Measurements from ENCODE around the gene SLC39A3. TPM values are rescaled to one million over a fixed set of nuclear protein-coding genes. Genes with fewer than 3 reads are reported as not detected.

Gene SLC39A3
- total and polyA plus RNA-seq, 2 of the 8 experiments (the other 6 are each of a cell fraction or from before 2014, with no cell fraction given), result 33.0 to 52.9 TPM

GRCh38 chr19:2711875-2712205 lies 28.0 kb downstream of the SLC39A3 start:
- TF ChIP-seq POU5F1 (IDR thresholded peaks at IDR 0.05; ENCODE audit: low read depth, low read length) (no peak), SP4 (IDR thresholded peaks at IDR 0.05; ENCODE audit: low read length) (no peak), RBBP5 (IDR thresholded peaks at IDR 0.05; ENCODE audit: borderline replicate concordance, low read depth, low read length) (no peak), HDAC6 (IDR thresholded peaks at IDR 0.05; ENCODE audit: low read depth, low read length) (no peak), CHD2 (IDR thresholded peaks at IDR 0.05; ENCODE audit: low read length) (no peak), RXRA (IDR thresholded peaks at IDR 0.05; ENCODE audit: insufficient read depth, low read depth, low read length) (no peak), CBX8 (IDR thresholded peaks at IDR 0.05; ENCODE audit: borderline replicate concordance, low read depth, low read length) (no peak), SIX5 (IDR thresholded peaks at IDR 0.05; ENCODE audit: low read depth, low read length) (no peak)
- CTCF ChIA-PET (ENCODE audit: partially characterized antibody), result interaction anchor here (0.8 to 1.5 kb wide), 3 partner anchors 12 to 234 kb away, joined by 3 to 4 read pairs (median 3); no protein-coding TSS in a partner anchor
- H2BK5ac ChIP-seq (ENCODE audit: low read depth, low read length), result no peak overlapping the region
- H3K14ac ChIP-seq (ENCODE audit: insufficient read length), result no peak overlapping the region
- H2AK5ac ChIP-seq (ENCODE audit: low read depth, low read length), result no peak overlapping the region
- no peak overlapping the region; the same call in 1 of the 2 replicates for H2BK15ac ChIP-seq (ENCODE audit: low read length)
- no peaks in the 10 kb centered on the region for H3K79me1 ChIP-seq (ENCODE audit: low read depth, low read length)
- no peaks in the 10 kb centered on the region for H3K4me1 ChIP-seq (replicated peaks in 1 of 4; ENCODE audit: control insufficient read depth in 3 of 4, insufficient read depth in 4 of 4, low read length in 3 of 4)
- H3K9me3 ChIP-seq (ENCODE audit: insufficient read depth in 2 of 2, low read depth in 1 of 2, low read length in 1 of 2), result peaks cover 9 to 17% of the 10 kb centered on the region in 2 experiments; a peak in 3 of 4 replicates
- no peak overlapping the region for H3K18ac ChIP-seq (ENCODE audit: extremely low read depth, low read length)
- H4K8ac ChIP-seq (ENCODE audit: extremely low read depth, insufficient read depth, low read length), result no peak overlapping the region
- no peak overlapping the region for H4K91ac ChIP-seq (replicated peaks; ENCODE audit: insufficient read length, low read length)
- peaks cover 7% of the 10 kb centered on the region; the same call in 1 of the 2 replicates for H3K23me2 ChIP-seq (ENCODE audit: low read depth, low read length)
- FAIRE-seq (no peak), DNase-seq (ENCODE audit: low read depth in 1 of 2, low spot score in 2 of 2) (no peak)
- H4K5ac ChIP-seq (ENCODE audit: insufficient read length, low read depth, low read length), result no peak overlapping the region
- H2BK12ac ChIP-seq (ENCODE audit: low read depth, low read length), result no peak overlapping the region
- peaks cover 0 to 13% (median 0%) of the 10 kb centered on the region in 4 experiments; a peak in 1 of 8 replicates for H3K36me3 ChIP-seq (ENCODE audit: control insufficient read depth in 2 of 4, insufficient read depth in 4 of 4, low read length in 3 of 4)
- no peaks in the 10 kb centered on the region for H3K79me2 ChIP-seq (ENCODE audit: control insufficient read depth in 1 of 2, insufficient read depth in 2 of 2, low read length in 2 of 2)
- no peak overlapping the region for H2AFZ ChIP-seq (ENCODE audit: low read length)
- POLR2A ChIA-PET (ENCODE audit: partially characterized antibody), result no interaction called here
- H3K27me3 ChIP-seq (replicated peaks in 1 of 4; ENCODE audit: control insufficient read depth in 3 of 4, extremely low read depth in 1 of 4, insufficient read depth in 3 of 4, low read length in 3 of 4), result no peaks in the 10 kb centered on the region
- no peak overlapping the region for H3K4me3 ChIP-seq (ENCODE audit: extremely low read depth in 1 of 4, insufficient read depth in 2 of 4, low read depth in 3 of 4, low read length in 4 of 4)
- H2BK20ac ChIP-seq (ENCODE audit: low read length), result no peak overlapping the region
- H3K27ac ChIP-seq (ENCODE audit: low read depth, low read length), result no peak overlapping the region
- WGBS, 2 experiments (ENCODE audit: extremely low coverage in 1 of 2, insufficient coverage in 1 of 2, insufficient read length in 1 of 2, insufficient replicate concordance in 2 of 2, low coverage in 1 of 2, low lambda C conversion rate in 2 of 2, missing lambda C conversion rate in 1 of 2), result 83% methylated on average over 5 of the region's 5 CpGs; no CpG with 5 or more reads in 1 of the 2 experiments
- H4K20me1 ChIP-seq (replicated peaks in 1 of 2; ENCODE audit: control insufficient read depth in 1 of 2, insufficient read depth in 2 of 2, low read length in 2 of 2), result no peaks in the 10 kb centered on the region
- H3K4ac ChIP-seq (replicated peaks; ENCODE audit: insufficient read length, low read depth, low read length), result no peak overlapping the region
- H3K9ac ChIP-seq (replicated peaks in 1 of 4; ENCODE audit: extremely low read depth in 1 of 4, low read depth in 3 of 4, low read length in 3 of 4), result no peak overlapping the region
- no peak overlapping the region for H3K56ac ChIP-seq (replicated peaks; ENCODE audit: insufficient read length, low read depth, low read length)
- no peak overlapping the region for H2BK120ac ChIP-seq (replicated peaks; ENCODE audit: low read depth, low read length)
- H3K23ac ChIP-seq (ENCODE audit: insufficient read length), result no peak overlapping the region
- no peak overlapping the region for H3K4me2 ChIP-seq (ENCODE audit: insufficient read depth in 1 of 2, low read depth in 2 of 2, low read length in 2 of 2)

Measured in H1 (cell line).